ENCODE results near the gene SGPP2. TPM values are rescaled to one million over a fixed set of nuclear protein-coding genes. Genes with fewer than 3 reads are reported as not detected.

SGPP2 gene
- total and polyA plus RNA-seq, 2 experiments from 2014 or later: 0.08 TPM; not detected in 1

- TF ChIP-seq ZNF462 (CRISPR knock-in tag; IDR thresholded peaks at IDR 0.05) (no peak), ETS1 (IDR thresholded peaks at IDR 0.05) (no peak), POLR2AphosphoS5 (IDR thresholded peaks at IDR 0.05; ENCODE audit: low read depth) (no peak), CREB1 (CRISPR knock-in tag; IDR thresholded peaks at IDR 0.05; ENCODE audit: low read depth) (no peak)
These were observed 25.9 kb upstream of the SGPP2 start (continued) for GRCh38 chr2:222398446-222398885.

GRCh38 chr2:222399038-222399783 is 25.1 kb upstream of the SGPP2 start:
- peaks cover 5% of the 10 kb centered on the region; the same call in 2 of the 3 replicates for H3K36me3 Mint-ChIP-seq (ENCODE audit: low read depth)
- Histone ChIP-seq H3F3A (replicated peaks; ENCODE audit: low read depth) (no peaks in the 10 kb centered on the region), H4K20me1 (replicated peaks; ENCODE audit: insufficient read depth) (no peaks in the 10 kb centered on the region), H3K27me3 (ENCODE audit: insufficient read depth) (no peaks in the 10 kb centered on the region), H2AFZ (no peak overlapping the region), H3K36me3 (ENCODE audit: insufficient read depth) (no peaks in the 10 kb centered on the region), H3K9me2 (ENCODE audit: insufficient read depth) (peaks cover 6% of the 10 kb centered on the region; the same call in 1 of the 2 replicates), H3K4me3 (no peak overlapping the region), H3K27ac (ENCODE audit: low read depth) (no peak overlapping the region), H3K79me2 (replicated peaks; ENCODE audit: insufficient read depth) (no peaks in the 10 kb centered on the region), H3K4me2 (no peak overlapping the region), H3K4me1 (ENCODE audit: insufficient read depth) (peaks cover 4% of the 10 kb centered on the region; the same call in 1 of the 2 replicates)
- no peak overlapping the region for H3K27ac Mint-ChIP-seq
- no peak overlapping the region for H3K4me3 Mint-ChIP-seq
- H3K9me3 Mint-ChIP-seq: peaks cover 9% of the 10 kb centered on the region; the same call in 2 of the 3 replicates
- no peak for DNase-seq (ENCODE audit: low spot score)
- no peaks in the 10 kb centered on the region for H3K27me3 Mint-ChIP-seq (ENCODE audit: insufficient read depth, low read depth, poor library complexity)
- no peak for ATAC-seq
- peaks cover 1% of the 10 kb centered on the region for H3K4me1 Mint-ChIP-seq
- TF ChIP-seq ZNF331 (CRISPR knock-in tag; IDR thresholded peaks at IDR 0.05; ENCODE audit: low read depth) (no peak), EZH2 (IDR thresholded peaks at IDR 0.05; ENCODE audit: low read depth, unreplicated experiment) (no peak), POLR2AphosphoS5 (IDR thresholded peaks at IDR 0.05; ENCODE audit: low read depth) (no peak), CTCF (conservative IDR thresholded peaks at IDR 0.05; ENCODE audit: low read depth in 2 of 2) (no peak), NANOG (IDR thresholded peaks at IDR 0.05; ENCODE audit: borderline replicate concordance) (no peak)
